Measurements from ENCODE around the gene KIF24. TPM values are rescaled to one million over a fixed set of nuclear protein-coding genes. Genes with fewer than 3 reads are reported as not detected.
"Not testable (repeated sequence)": the region's sequence is repeated elsewhere in the genome, so short reads cannot be mapped to it uniquely, and the experiment has no call there.

The KIF24 gene
- total and polyA plus RNA-seq, 3 donors from 2014 or later, result 18.3 to 34.7 (median 20.0) TPM

- Histone ChIP-seq H3K27ac (no peak overlapping the region), H3K9me3 (no peaks in the 10 kb centered on the region), H3K4me3 (no peak overlapping the region), H3K27me3 (no peaks in the 10 kb centered on the region), H3K4me1 (no peaks in the 10 kb centered on the region), H3K36me3 (ENCODE audit: low read depth, missing control alignments) (no peaks in the 10 kb centered on the region)
- intact Hi-C loops (cut with DNase I; ENCODE audit: low total_unique reads), result no loop called here
- 65 to 66% methylated on average over 13 of the region's 13 CpGs for WGBS, 2 donors
- no peak for TF ChIP-seq POLR2A (IDR thresholded peaks at IDR 0.05)
- TF ChIP-seq CTCF (IDR thresholded peaks at IDR 0.05), result no peak
- DNase-seq, result peak; percentile 24
Measured at GRCh38 chr9:34363619-34364351, 34.7 kb upstream of the KIF24 start.

GRCh38 chr9:34362614-34363214 is 33.6 kb upstream of the KIF24 start:
- Histone ChIP-seq H3K9me3 (no peaks in the 10 kb centered on the region), H3K27me3 (no peaks in the 10 kb centered on the region), H3K27ac (no peak overlapping the region), H3K4me1 (no peaks in the 10 kb centered on the region), H3K4me3 (no peak overlapping the region), H3K36me3 (ENCODE audit: low read depth, missing control alignments) (no peaks in the 10 kb centered on the region)
- DNase-seq, result no peak
- intact Hi-C loops (cut with DNase I; ENCODE audit: low total_unique reads), result no loop called here
- WGBS, 2 donors, result 88 to 91% methylated on average over 4 of the region's 4 CpGs
- TF ChIP-seq CTCF (IDR thresholded peaks at IDR 0.05), result no peak
- no peak for TF ChIP-seq POLR2A (IDR thresholded peaks at IDR 0.05)

- H3K4me1 ChIP-seq; H3K4me3 ChIP-seq; DNase-seq; H3K9me3 ChIP-seq; H3K27me3 ChIP-seq; intact Hi-C loops (cut with DNase I; ENCODE audit: low total_unique reads); H3K36me3 ChIP-seq (ENCODE audit: low read depth, missing control alignments); H3K27ac ChIP-seq: not testable (repeated sequence)
- 91 to 92% methylated on average over 1 of the region's 1 CpG for WGBS, 2 donors
Measured at GRCh38 chr9:34352957-34353356, 23.9 kb upstream of the KIF24 start.

GRCh38 chr9:34352122-34352652 is 23.1 kb upstream of the KIF24 start:
- H3K27ac ChIP-seq; H3K9me3 ChIP-seq; H3K36me3 ChIP-seq (ENCODE audit: low read depth, missing control alignments); DNase-seq; intact Hi-C loops (cut with DNase I; ENCODE audit: low total_unique reads); H3K4me1 ChIP-seq; H3K27me3 ChIP-seq; H3K4me3 ChIP-seq: not testable (repeated sequence)
- WGBS, 2 donors, result 89 to 90% methylated on average over 7 of the region's 7 CpGs

- H3K4me3 ChIP-seq, result no peak overlapping the region
- no peaks in the 10 kb centered on the region for H3K27me3 ChIP-seq
- TF ChIP-seq POLR2A (IDR thresholded peaks at IDR 0.05) (no peak), CTCF (IDR thresholded peaks at IDR 0.05) (no peak)
- DNase-seq, result no peak
- H3K4me1 ChIP-seq, result no peaks in the 10 kb centered on the region
- WGBS, 2 donors, result 91 to 98% methylated on average over 3 of the region's 3 CpGs
- H3K27ac ChIP-seq, result no peak overlapping the region
- intact Hi-C loops (cut with DNase I; ENCODE audit: low total_unique reads), result no loop called here
- no peaks in the 10 kb centered on the region for H3K36me3 ChIP-seq (ENCODE audit: low read depth, missing control alignments)
- no peaks in the 10 kb centered on the region for H3K9me3 ChIP-seq
Measured at GRCh38 chr9:34349324-34349723, 20.3 kb upstream of the KIF24 start.
